ENCODE results near the gene IGBP1. TPM values are rescaled to one million over a fixed set of nuclear protein-coding genes. Genes with fewer than 3 reads are reported as not detected.

The IGBP1 gene
- total RNA-seq, 1 donor, result 58.7 TPM

- peak; percentile 67 for DNase-seq (ENCODE audit: low read depth)
- TF ChIP-seq CTCF (IDR thresholded peaks at IDR 0.05; ENCODE audit: insufficient read depth, low read depth, low read length), result no peak
- H3K4me3 ChIP-seq (ENCODE audit: low read depth, low read length), result no peak overlapping the region
Measured at GRCh38 chrX:70166601-70167590, 33.6 kb downstream of the IGBP1 start.

- peak; percentile 69 for DNase-seq (ENCODE audit: low read depth)
- TF ChIP-seq CTCF (IDR thresholded peaks at IDR 0.05; ENCODE audit: insufficient read depth, low read depth, low read length), result no peak
- H3K4me3 ChIP-seq (ENCODE audit: low read depth, low read length), result peak overlapping the region; percentile 12
Measured at GRCh38 chrX:70168238-70169188, 35.3 kb downstream of the IGBP1 start.

- TF ChIP-seq CTCF (IDR thresholded peaks at IDR 0.05; ENCODE audit: insufficient read depth, low read depth, low read length), result no peak
- no peak overlapping the region for H3K4me3 ChIP-seq (ENCODE audit: low read depth, low read length)
- DNase-seq (ENCODE audit: low read depth), result no peak
Measured at GRCh38 chrX:70169281-70169680, 36.0 kb downstream of the IGBP1 start.

- H3K4me3 ChIP-seq (ENCODE audit: low read depth, low read length), result no peak overlapping the region
- TF ChIP-seq CTCF (IDR thresholded peaks at IDR 0.05; ENCODE audit: insufficient read depth, low read depth, low read length), result no peak
- DNase-seq (ENCODE audit: low read depth), result no peak
Measured at GRCh38 chrX:70171624-70172023, 38.4 kb downstream of the IGBP1 start.

- no peak for DNase-seq (ENCODE audit: low read depth)
- TF ChIP-seq CTCF (IDR thresholded peaks at IDR 0.05; ENCODE audit: insufficient read depth, low read depth, low read length), result no peak
- no peak overlapping the region for H3K4me3 ChIP-seq (ENCODE audit: low read depth, low read length)
Measured at GRCh38 chrX:70172221-70172620, 39.0 kb downstream of the IGBP1 start.

GRCh38 chrX:70172964-70173363, 39.7 kb downstream of the IGBP1 start:
- no peak for DNase-seq (ENCODE audit: low read depth)
- no peak overlapping the region for H3K4me3 ChIP-seq (ENCODE audit: low read depth, low read length)
- no peak for TF ChIP-seq CTCF (IDR thresholded peaks at IDR 0.05; ENCODE audit: insufficient read depth, low read depth, low read length)

Data from fibroblast of villous mesenchyme (primary cell).